ENCODE data around the gene PPOX.
A peak's percentile ranks its signal among the peaks of the same experiment; 100 is the strongest.

The PPOX gene

DNA sequence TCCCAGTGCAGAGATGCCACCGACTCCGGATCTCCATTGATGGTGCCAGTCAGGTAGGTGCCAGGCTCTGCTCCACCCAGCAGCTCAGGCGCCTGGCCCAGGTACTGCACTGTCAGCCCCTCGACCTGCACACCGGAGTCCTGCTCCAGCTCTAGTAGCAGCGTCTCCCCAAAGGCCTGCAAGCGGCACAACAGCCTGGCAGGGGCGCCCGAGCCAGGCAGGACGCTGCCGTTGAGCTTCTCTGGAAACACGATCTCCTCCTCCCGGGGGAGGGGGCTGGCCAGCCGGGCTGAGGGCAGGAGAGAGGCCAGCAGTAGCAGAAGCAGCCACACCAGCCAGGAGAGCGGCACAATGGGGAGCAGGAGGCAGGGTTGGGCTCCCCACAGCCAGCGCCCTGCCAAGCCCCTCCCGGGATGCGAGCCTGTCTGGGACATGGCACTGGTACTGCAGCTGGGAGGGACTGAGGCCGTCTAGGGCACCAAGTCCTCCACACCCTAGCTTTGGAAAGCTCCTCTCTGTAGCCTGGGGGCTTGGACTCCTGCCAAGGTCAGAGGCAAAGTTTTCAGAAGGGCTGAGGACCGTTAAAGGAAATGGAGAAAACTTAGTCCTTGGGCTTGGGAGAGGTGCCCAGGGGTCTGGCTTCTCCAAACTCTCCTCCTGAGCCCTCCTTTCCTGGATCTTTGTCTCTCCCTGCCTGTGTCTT is 32.1 kb downstream of the PPOX start:
- DNase-seq (ENCODE audit: low read depth): no peak

DNA sequence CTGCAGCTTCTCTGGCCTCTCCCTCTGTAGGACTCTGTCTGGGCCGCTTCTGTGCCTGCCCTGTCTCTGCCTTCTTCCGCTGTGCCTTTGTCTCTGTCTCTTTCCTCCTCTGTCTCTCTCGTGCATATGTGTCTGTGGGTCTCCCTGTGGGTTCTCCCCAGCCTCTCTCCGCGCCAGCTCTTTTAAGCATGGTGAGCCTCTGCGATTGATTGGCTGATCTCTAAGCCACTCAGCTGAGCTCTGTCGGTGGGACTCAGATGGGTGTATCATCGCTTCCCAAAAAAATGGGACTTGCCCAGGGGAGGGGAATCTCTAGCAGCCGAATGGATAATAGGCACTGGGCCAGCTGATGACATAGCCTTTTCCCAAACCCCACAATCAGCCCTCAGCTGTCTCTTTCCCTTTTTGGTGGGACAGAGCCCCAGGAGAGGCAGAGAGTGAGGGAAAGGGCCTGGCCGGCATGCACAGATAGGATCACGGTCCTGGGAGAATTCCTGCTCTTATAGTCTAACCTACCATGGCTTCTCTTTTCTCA is 32.7 kb downstream of the PPOX start, which contains the start of gene ADAMTS4:
ADAMTS4 (minus strand) TSS at position 158 of the 535 bp plus-strand sequence. CDS start 427 bp downstream, outside the sequence.
- no peak for DNase-seq (ENCODE audit: low read depth)

DNA sequence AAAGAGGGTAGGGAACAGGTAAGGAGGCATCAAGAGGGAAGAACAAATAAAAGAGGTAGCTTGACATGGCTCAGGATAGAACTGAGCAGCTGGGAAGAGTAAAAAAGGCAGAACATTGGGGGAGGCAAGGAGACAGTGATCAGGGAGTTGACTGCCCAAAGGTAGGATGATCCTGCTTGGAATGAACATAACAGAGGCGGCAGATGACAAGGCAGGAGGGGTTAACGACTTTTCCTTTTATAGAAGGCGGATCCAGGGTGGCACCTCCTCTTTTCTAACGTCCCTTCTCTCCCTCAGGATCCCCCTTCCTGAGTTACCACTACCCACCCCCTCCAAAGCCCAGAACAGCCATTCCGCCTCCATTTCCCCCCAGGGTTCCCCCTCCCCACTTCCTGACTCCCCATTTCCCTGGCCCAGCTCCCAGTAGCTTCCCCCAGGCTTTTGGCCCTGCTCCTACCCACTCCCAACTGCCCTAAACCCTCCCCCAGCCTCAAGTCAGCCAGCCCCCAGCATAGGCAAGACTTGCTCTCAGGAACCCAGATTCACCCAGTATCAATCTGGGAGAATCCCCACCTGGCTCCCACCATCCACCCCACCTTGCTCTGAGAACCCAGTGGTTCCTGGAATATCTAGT is 33.4 kb downstream of the PPOX start:
- DNase-seq (ENCODE audit: low read depth): no peak

DNA sequence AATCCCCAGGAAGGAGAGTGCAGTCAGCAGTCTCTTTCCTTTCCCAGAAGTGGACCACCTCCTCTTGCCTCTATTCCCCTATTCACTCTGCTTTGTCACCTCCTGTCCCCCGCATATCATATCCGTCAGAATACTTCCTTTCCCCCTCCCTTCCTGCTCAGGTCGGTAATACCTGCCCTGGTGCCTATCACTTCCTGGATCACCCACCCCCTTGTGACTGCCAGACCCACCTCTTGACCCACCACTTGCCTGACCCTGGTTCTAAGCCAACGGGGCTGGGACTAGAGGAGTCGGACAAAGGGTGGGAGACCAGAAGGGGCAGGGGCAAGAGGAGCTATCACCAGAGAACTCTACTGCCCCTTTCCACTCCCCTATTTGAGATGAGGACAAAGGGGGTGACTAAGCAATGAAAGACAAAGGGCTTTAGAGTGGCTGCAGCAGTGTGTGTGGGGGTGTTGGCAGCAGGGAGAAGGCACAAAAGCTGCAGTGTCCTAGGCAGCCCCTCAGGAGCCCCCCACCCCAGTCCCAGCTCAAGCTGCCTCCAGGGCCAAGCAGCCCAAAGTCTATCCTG is 34.3 kb downstream of the PPOX start:
- no peak for DNase-seq (ENCODE audit: low read depth)

DNA sequence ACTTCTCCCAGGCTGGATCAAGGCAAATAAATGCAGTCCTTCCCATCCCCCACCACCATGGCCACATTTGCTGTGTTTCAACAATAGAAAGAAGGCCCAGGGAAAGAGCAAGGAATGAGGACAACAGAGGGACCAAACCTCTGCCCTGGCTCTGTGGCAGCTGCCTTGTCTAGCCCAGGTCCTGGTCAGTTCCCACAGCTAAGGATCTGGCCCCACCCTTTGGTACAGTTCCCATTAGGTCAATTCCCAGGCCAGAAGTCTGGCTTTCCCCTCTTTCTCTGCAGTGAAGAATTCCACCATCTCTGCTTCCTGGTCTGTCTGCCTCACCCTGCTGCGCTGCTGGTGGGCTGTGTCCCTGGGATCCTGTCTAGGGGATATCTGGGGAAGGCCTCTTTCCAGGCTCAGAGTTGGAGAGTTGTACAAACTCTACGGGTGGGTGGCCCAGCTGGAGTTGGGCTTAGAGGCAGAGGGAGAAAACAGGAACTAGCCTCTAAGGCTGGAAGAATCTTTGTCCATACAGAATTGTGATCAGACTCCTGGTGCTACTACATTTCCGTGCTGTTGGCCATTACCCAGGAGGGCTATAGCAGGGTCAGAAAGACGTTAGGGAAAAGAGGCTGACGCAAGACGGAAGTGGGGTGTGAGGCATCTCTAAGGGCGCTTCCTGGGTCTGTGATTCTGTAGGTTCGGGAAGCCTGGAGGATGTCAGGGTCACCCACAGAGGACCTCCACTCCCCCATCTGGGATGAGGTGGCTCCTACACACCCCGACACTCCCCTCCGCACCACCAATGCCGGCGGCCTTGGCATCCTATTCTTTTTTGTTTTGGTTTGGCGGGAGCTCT is 35.0 kb downstream of the PPOX start:
- no peak for DNase-seq (ENCODE audit: low read depth)

DNA sequence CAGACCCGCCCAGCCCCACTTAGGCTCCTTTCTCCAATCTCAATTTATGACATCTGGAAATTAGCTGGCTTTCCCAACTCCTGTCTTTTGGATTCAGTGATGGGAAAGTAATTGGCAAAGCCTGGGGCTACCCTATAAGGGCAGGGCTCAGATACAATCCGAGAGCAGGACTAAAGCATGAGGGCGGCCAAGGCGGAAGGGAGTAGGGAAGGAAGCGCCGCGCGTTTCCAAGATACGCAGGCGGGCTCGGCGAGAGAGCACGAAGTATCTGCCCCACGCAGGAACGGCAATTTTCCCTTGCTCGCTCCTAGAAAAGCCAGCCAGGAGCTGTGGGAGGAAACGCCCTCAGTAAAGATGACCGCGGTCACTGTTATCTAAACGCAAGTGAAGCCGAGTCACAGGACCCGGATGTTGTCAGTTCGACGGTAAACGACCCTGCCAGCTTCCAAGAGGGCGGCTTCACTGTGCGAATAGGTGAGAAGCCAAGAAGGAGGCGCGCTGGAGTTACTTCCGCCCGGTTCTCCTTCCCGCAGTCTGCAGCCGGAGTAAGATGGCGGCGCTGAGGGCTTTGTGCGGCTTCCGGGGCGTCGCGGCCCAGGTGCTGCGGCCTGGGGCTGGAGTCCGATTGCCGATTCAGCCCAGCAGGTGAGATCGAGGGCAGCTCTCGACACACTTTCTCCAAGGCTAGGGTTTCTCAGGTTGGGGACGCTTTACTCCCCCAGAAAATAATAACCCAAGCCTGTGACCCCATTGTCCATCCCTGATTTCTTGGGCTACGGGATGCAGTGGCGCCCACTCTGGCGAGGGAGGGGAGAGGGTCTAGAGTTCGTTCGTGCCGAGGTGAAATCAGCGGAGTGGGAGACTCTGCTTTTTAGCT is 35.8 kb downstream of the PPOX start, which contains the start of gene NDUFS2:
NDUFS2 (plus strand) TSS at position 532 of the 877 bp plus-strand sequence; CDS start at position 551, 19 bp downstream.
- peak; percentile 91 for DNase-seq (ENCODE audit: low read depth)

DNA sequence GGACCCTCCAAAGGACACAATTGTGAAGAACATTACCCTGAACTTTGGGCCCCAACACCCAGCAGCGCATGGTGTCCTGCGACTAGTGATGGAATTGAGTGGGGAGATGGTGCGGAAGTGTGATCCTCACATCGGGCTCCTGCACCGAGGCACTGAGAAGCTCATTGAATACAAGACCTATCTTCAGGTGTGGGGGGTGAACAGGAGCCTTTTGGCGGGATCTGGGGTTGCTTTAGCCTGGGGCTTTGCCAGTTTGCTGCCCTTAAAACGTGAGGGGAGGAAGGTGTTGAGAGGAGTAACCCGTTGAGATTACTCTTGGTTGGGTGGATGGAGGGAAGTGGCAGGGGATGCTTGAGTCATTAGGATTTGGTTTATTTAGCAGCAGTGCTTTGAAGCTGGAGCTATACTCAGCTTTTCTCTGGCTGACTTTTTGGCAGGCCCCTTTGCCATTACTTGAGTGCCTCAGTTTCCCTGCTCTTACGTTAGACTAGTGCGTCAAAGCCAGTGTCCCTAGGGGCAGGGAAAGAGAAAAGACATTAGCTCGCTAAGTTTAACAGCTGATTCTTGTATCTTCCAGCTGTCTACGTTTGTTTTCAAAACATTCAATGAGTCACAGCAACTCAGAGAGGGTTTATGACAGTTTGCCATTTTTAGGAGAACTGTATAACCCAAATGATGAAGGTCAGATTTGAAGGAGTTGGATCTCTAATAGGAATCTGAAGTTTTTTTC is 40.4 kb downstream of the PPOX start:
- no peak for DNase-seq (ENCODE audit: low read depth)

DNA sequence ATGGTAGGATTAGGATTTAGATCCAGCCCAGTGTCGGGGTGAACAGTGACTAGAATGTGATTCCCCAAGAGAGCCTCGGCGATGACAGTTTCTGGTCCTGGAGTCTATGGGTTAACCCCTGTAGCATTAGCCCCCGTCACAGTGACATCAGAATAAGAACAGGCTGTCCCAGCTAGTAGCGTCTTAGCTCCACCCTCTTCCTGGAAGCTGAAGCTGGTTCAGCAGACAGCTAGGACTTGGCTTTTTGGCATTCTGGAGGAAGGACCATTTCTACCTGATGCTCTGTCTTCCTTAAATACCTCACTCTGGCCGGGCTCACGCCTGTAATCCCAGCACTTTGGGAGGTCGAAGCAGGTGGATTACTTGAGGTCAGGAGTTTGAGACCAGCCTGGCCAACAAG is 40.9 kb downstream of the PPOX start:
- DNase-seq (ENCODE audit: low read depth): no peak

DNA sequence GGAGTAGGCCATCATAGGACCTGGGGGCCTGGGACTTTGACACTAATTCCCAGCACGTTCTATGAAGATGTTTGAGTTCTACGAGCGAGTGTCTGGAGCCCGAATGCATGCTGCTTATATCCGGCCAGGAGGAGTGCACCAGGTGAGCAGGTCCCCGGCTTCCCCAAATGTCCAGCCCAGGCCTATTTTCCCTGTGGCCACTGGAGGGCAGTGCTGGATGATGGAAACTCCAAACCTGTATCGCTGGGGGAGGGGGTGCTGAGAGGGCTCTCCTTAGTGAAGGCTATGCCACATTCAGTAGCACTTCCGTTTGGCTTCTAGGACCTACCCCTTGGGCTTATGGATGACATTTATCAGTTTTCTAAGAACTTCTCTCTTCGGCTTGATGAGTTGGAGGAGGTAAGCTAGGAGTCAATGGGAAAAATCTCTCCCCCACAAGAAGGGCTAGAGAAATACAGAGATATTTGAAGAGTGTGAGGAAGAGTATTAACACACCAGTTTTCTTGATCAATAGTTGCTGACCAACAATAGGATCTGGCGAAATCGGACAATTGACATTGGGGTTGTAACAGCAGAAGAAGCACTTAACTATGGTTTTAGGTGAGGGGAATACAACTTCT is 43.7 kb downstream of the PPOX start:
- no peak for DNase-seq (ENCODE audit: low read depth)

DNA sequence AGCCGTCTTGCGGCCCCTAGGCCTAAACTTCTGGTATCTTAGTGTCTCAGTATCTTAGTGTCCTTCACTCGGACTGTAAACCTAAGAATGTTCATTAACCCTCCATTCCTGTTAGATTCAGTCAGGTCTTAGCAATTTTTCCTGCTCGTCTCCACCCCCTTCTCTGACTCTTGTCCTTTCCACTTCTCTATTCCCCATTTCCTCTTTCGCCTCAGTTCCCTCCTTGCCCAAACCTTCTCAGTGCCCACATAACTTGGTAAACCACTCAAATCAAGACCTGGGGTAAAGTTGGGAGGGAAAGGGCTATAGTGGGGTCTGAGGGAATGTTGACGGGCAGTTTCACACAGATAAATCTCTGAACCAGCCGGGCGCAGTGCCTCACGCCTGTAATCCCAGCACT is 48.1 kb downstream of the PPOX start:
- DNase-seq (ENCODE audit: low read depth): no peak

DNA sequence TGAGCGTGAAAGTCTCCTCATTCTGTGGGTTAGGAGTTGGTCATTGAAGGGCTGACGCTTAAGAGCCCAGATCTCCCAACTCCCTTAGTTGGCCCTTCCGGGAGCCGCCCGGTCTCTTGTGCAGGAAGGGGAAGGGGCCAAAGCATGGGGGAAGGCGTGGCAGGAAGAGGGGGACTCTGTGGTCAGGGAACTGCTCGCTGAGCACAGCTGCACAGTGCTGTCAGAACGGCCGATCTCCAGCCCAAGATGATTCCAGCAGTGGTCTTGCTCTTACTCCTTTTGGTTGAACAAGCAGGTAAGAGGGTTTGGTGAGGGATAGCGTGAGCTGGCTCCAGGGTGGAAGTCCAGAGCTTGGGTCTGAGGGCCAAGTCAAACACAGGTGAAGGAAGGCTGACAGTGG is 48.9 kb downstream of the PPOX start, which contains the start of gene FCER1G:
FCER1G (plus strand) TSS at position 220 of the 400 bp plus-strand sequence; CDS start at position 247, 27 bp downstream.
- no peak for DNase-seq (ENCODE audit: low read depth)

DNA sequence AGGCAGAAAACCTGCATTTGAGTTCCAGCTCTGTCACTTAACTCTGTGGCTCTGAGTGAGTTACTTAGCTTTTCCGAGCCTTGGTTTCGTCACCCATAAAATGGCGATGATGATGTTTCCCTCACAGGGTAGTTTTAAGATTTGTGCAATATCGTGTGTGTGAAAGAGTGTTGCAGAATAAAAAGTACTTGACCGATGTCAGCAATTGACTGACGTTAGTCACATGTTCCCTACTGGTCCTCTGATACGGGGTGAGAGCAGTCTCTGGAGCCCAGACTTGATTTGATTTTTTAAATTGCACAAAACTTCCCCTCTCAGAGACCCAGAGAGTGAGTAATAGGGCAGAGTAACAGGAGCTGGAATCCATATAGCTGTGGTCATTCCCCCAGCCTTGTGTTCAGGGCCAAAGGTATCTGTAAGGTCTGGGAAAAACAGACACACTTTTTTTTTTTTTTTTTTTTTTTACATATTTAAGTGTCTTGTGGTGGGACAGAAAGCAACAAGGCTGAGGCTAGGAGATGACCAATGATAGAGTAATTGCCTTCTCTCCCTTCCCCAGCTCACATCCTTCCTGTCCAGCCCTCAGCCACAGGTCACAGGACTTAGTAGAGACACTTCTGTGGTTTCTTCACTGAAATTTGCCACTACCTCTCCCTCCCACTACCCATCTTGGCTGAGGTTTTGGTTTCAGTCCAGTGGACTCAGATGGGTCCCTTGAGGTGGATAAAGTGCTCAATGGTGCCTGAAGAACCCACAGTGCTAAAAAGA is 50.9 kb downstream of the PPOX start:
- DNase-seq (ENCODE audit: low read depth): no peak

DNA sequence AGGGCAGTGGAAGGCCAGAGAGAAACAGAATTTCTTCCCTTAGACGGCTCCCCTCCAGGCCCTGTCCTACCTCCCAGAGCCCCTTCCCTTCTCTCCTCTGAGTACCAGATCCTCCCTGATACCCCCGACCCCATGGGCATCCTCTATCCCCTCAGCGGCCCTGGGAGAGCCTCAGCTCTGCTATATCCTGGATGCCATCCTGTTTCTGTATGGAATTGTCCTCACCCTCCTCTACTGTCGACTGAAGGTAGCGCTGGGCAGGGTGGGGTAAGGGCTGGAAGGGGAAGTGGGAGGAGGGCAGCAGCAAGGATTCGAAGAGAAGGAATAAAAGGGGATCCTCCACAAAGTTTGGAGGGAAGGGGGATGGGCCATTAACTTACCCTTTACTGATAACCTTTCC is 51.6 kb downstream of the PPOX start:
- no peak for DNase-seq (ENCODE audit: low read depth)

DNA sequence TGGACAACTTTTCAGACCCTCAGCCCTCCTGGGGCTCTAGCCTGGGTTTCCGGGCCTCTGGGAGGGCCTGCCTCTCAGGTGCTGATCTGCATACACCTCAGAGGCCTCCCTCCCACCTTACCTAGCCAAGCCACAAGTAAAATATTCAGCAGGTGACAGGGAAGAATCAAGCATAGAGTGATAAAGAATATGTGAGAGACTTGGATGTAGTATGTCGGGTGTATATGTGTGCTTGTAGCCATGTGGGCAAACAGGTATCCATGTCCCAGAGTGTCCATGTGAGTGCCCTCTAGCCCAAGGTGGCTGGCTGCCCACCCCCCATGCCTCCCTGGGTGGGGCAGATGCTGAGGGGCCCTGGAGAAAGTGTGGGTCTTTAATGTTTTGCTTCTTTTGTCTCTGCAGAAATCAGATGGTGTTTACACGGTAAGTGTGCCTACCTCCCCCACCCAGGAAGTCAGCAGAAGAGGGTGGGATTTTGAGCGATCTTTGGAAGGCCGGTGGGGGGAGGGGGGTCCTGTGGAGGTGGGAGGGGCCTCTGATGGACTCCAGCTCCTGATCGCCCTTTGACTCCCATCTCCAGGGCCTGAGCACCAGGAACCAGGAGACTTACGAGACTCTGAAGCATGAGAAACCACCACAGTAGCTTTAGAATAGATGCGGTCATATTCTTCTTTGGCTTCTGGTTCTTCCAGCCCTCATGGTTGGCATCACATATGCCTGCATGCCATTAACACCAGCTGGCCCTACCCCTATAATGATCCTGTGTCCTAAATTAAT is 52.3 kb downstream of the PPOX start:
- no peak for DNase-seq (ENCODE audit: low read depth)

DNA sequence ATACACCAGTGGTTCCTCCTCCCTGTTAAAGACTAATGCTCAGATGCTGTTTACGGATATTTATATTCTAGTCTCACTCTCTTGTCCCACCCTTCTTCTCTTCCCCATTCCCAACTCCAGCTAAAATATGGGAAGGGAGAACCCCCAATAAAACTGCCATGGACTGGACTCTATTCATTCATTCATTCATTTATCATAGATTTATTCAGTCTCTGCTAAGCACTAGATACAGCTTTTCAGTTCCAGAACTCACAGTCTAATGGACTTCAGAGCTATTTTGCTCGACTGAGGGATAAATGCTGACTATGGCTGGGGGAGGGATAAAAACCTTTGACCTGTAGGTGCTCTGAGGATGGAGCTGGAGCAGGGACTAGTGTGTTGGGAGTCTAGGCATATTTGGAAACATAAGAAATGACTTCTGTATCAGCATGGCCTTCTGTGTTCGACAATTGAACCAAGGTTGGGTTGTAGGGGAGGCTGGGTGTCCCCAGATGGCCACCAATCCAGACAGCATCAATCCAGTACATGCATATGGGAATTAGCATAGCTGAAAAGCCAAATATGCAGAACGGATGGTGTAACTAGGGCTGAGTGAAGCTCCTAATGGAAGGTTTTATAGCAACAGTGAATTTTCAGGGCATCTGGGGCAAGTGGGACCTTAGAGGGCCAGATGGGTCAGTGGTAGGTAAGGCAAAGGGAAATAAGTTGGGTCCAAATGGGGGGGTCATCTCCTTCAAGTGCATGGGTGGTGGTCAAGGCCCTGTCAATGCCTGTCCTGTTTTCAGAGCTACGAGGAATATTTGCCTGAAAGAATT is 53.1 kb downstream of the PPOX start:
- DNase-seq (ENCODE audit: low read depth): no peak

DNA sequence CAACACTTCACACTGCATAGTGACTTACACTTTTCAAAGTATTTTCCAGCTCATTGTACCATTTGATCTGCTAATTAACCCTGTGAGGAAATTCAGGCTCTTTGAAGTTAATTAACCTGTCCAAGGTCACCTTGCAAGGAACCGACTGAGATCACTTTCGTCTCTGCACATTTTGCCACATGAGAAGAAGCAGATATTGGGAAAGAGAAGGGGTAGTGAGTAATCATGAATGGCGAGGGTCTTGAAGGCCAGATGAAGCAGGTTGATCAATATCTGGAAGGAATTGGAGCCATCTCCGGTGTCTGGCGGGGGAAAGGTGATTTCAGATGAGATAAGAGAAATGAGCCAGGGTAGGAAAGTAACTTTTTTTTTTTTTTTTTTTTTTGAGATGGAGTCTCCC is 53.8 kb downstream of the PPOX start:
- DNase-seq (ENCODE audit: low read depth): no peak

All from HS-27A (cell line).